Measurements from ENCODE around the gene PLA2G7. TPM values are rescaled to one million over a fixed set of nuclear protein-coding genes. Genes with fewer than 3 reads are reported as not detected.

Gene PLA2G7
- polyA plus RNA-seq, 3 donors: 10.2 to 53.5 (median 24.4) TPM

GRCh38 chr6:46688966-46689335, 46.2 kb downstream of the PLA2G7 start:
- TF ChIP-seq CTCF (IDR thresholded peaks at IDR 0.05): no peak
- Histone ChIP-seq H3K4me1 (ENCODE audit: control insufficient read depth in 1 of 2, insufficient read depth in 2 of 2, low read length in 2 of 2) (no peaks in the 10 kb centered on the region), H3K27ac (ENCODE audit: low read depth in 1 of 2, low read length in 2 of 2) (no peak overlapping the region), H3K79me2 (ENCODE audit: insufficient read depth, low read length) (no peaks in the 10 kb centered on the region), H2AFZ (ENCODE audit: insufficient read depth, low read depth, low read length, poor library complexity, severe bottlenecking) (no peak overlapping the region), H3K36me3 (replicated peaks in 1 of 2; ENCODE audit: control insufficient read depth in 1 of 2, insufficient read depth in 2 of 2, low read length in 2 of 2) (no peaks in the 10 kb centered on the region), H3K27me3 (ENCODE audit: control insufficient read depth in 2 of 2, insufficient read depth in 2 of 2, low read length in 2 of 2) (no peaks in the 10 kb centered on the region), H3K9me3 (replicated peaks in 1 of 2; ENCODE audit: control insufficient read depth in 1 of 2, insufficient read depth in 1 of 2, low read length in 2 of 2) (peaks cover 6 to 16% of the 10 kb centered on the region in 2 donors), H3K9ac (ENCODE audit: insufficient read depth, low read length, poor library complexity, severe bottlenecking) (no peak overlapping the region), H3K4me3 (replicated peaks in 1 of 3; ENCODE audit: low read depth in 2 of 3, low read length in 3 of 3) (no peak overlapping the region), H3K4me2 (replicated peaks; ENCODE audit: extremely low read depth, low read length, poor library complexity, severe bottlenecking) (no peak overlapping the region), H4K20me1 (ENCODE audit: insufficient read depth, low read length) (no peaks in the 10 kb centered on the region)
- intact Hi-C loops (cut with micrococcal nuclease): no loop called here
- no peak overlapping the region for H3K27ac Mint-ChIP-seq
- peaks cover 0 to 1% (median 0%) of the 10 kb centered on the region in 3 donors for H3K27me3 Mint-ChIP-seq (ENCODE audit: low read depth in 3 of 3)
- WGBS (ENCODE audit: insufficient coverage): 90% methylated on average over 10 of the region's 13 CpGs
- DNase-seq: no peak
- no peaks in the 10 kb centered on the region for H3K4me1 Mint-ChIP-seq
- peaks cover 0 to 19% (median 14%) of the 10 kb centered on the region in 7 donors for H3K9me3 Mint-ChIP-seq
- no peaks in the 10 kb centered on the region for H3K36me3 Mint-ChIP-seq
- no peak overlapping the region for H3K4me3 Mint-ChIP-seq

GRCh38 chr6:46688117-46688965, 46.8 kb downstream of the PLA2G7 start:
- no peak overlapping the region for H3K4me2 ChIP-seq (replicated peaks; ENCODE audit: extremely low read depth, low read length, poor library complexity, severe bottlenecking)
- Mint-ChIP-seq H3K4me3 (no peak overlapping the region), H3K27ac (no peak overlapping the region), H3K27me3 (ENCODE audit: low read depth in 3 of 3) (no peaks in the 10 kb centered on the region), H3K9me3 (peaks cover 0 to 17% (median 14%) of the 10 kb centered on the region in 7 donors), H3K36me3 (no peaks in the 10 kb centered on the region), H3K4me1 (no peaks in the 10 kb centered on the region)
- H4K20me1 ChIP-seq (ENCODE audit: insufficient read depth, low read length): no peaks in the 10 kb centered on the region
- intact Hi-C loops (cut with micrococcal nuclease): no loop called here
- H3K36me3 ChIP-seq (replicated peaks in 1 of 2; ENCODE audit: control insufficient read depth in 1 of 2, insufficient read depth in 2 of 2, low read length in 2 of 2): no peaks in the 10 kb centered on the region
- TF ChIP-seq CTCF (IDR thresholded peaks at IDR 0.05): no peak
- H3K27me3 ChIP-seq (ENCODE audit: control insufficient read depth in 2 of 2, insufficient read depth in 2 of 2, low read length in 2 of 2): no peaks in the 10 kb centered on the region
- no peak overlapping the region for H3K27ac ChIP-seq (ENCODE audit: low read depth in 1 of 2, low read length in 2 of 2)
- peaks cover 6 to 16% of the 10 kb centered on the region in 2 donors for H3K9me3 ChIP-seq (replicated peaks in 1 of 2; ENCODE audit: control insufficient read depth in 1 of 2, insufficient read depth in 1 of 2, low read length in 2 of 2)
- no peak for DNase-seq
- 94% methylated on average over 75 of the region's 85 CpGs for WGBS (ENCODE audit: insufficient coverage)
- H2AFZ ChIP-seq (ENCODE audit: insufficient read depth, low read depth, low read length, poor library complexity, severe bottlenecking): no peak overlapping the region
- no peaks in the 10 kb centered on the region for H3K79me2 ChIP-seq (ENCODE audit: insufficient read depth, low read length)
- no peak overlapping the region for H3K9ac ChIP-seq (ENCODE audit: insufficient read depth, low read length, poor library complexity, severe bottlenecking)
- no peak overlapping the region for H3K4me3 ChIP-seq (replicated peaks in 1 of 3; ENCODE audit: low read depth in 2 of 3, low read length in 3 of 3)
- H3K4me1 ChIP-seq (ENCODE audit: control insufficient read depth in 1 of 2, insufficient read depth in 2 of 2, low read length in 2 of 2): no peaks in the 10 kb centered on the region

All from CD14-positive monocyte (primary cell).